Right lobe of liver (tissue), 4 donors: ENCODE data around the gene COL23A1.

Experiments used
- CTCF ChIP-seq, 4 donors: fragments of 200-600 bp in 3 of 4; fragments of 450-650 bp in 1 of 4; IDR thresholded peaks; one replicate each; pipeline versions ENCODE4 v1.5.1 to v1.8.0; 2016 to 2022; ENCODE audit warnings: antibody characterized with exemption in 4 of 4, mild to moderate bottlenecking in 2 of 4
- POLR2A ChIP-seq: fragments of 450-650 bp; IDR thresholded peaks from one replicate; pipeline ENCODE4 v1.6.1; 2017; ENCODE audit warnings: antibody characterized with exemption, mild to moderate bottlenecking
- donor health status: DM: no; HTN: no; CAD: no.
- donor health status: DM: no; HTN: no; CAD: no.
- donor health status: DM: no; HTN: yes; CAD: no.

- no peak for TF ChIP-seq POLR2A
- no peak for TF ChIP-seq CTCF (IDR thresholded peaks at IDR 0.05)
Observed at GRCh38 chr5:178467205-178467567, 123.0 kb downstream of the COL23A1 start.
